ENCODE measurements around the gene GART.

The GART gene

GRCh38 chr21:33531007-33531406 lies 10.9 kb downstream of the GART start:
- H2AFZ ChIP-seq (ENCODE audit: low read length), result no peak overlapping the region
- H3K36me3 ChIP-seq (ENCODE audit: insufficient read depth, low read length), result peaks cover 73% of the 10 kb centered on the region
- H3K27me3 ChIP-seq (ENCODE audit: insufficient read depth, low read length, poor library complexity, severe bottlenecking), result no peaks in the 10 kb centered on the region
- no peaks in the 10 kb centered on the region for H3F3A ChIP-seq (ENCODE audit: low read depth)
- H3K9me2 ChIP-seq (replicated peaks; ENCODE audit: low read depth, low read length), result no peaks in the 10 kb centered on the region
- no peaks in the 10 kb centered on the region for H3K79me2 ChIP-seq (ENCODE audit: insufficient read depth, low read length)
- H3K4me3 ChIP-seq (ENCODE audit: low read length, poor library complexity, severe bottlenecking), result no peak overlapping the region
- H3K4me2 ChIP-seq (ENCODE audit: low read depth, low read length, poor library complexity, severe bottlenecking), result no peak overlapping the region
- TF ChIP-seq EZH2phosphoT487 (IDR thresholded peaks at IDR 0.05; ENCODE audit: borderline replicate concordance), result no peak
- TF ChIP-seq, protein P1, sequence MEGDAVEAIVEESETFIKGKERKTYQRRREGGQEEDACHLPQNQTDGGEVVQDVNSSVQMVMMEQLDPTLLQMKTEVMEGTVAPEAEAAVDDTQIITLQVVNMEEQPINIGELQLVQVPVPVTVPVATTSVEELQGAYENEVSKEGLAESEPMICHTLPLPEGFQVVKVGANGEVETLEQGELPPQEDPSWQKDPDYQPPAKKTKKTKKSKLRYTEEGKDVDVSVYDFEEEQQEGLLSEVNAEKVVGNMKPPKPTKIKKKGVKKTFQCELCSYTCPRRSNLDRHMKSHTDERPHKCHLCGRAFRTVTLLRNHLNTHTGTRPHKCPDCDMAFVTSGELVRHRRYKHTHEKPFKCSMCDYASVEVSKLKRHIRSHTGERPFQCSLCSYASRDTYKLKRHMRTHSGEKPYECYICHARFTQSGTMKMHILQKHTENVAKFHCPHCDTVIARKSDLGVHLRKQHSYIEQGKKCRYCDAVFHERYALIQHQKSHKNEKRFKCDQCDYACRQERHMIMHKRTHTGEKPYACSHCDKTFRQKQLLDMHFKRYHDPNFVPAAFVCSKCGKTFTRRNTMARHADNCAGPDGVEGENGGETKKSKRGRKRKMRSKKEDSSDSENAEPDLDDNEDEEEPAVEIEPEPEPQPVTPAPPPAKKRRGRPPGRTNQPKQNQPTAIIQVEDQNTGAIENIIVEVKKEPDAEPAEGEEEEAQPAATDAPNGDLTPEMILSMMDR (conservative IDR thresholded peaks at IDR 0.05; ENCODE audit: low read length), result no peak
- no peak overlapping the region for H3K9ac ChIP-seq (ENCODE audit: low read depth, low read length, poor library complexity, severe bottlenecking)
- no peaks in the 10 kb centered on the region for H3K9me3 ChIP-seq (ENCODE audit: insufficient read depth, low read depth, low read length)
- H3K4me1 ChIP-seq (ENCODE audit: insufficient read depth, low read length, poor library complexity, severe bottlenecking), result no peaks in the 10 kb centered on the region
- H4K20me1 ChIP-seq (ENCODE audit: insufficient read depth, low read length, poor library complexity, severe bottlenecking), result no peaks in the 10 kb centered on the region

- Histone ChIP-seq H3K4me3 (ENCODE audit: low read length, poor library complexity, severe bottlenecking) (no peak overlapping the region), H3K9me3 (ENCODE audit: insufficient read depth, low read depth, low read length) (no peaks in the 10 kb centered on the region), H3K27me3 (ENCODE audit: insufficient read depth, low read length, poor library complexity, severe bottlenecking) (no peaks in the 10 kb centered on the region), H3K79me2 (ENCODE audit: insufficient read depth, low read length) (no peaks in the 10 kb centered on the region), H3F3A (ENCODE audit: low read depth) (no peaks in the 10 kb centered on the region), H4K20me1 (ENCODE audit: insufficient read depth, low read length, poor library complexity, severe bottlenecking) (no peaks in the 10 kb centered on the region), H2AFZ (ENCODE audit: low read length) (no peak overlapping the region), H3K9me2 (replicated peaks; ENCODE audit: low read depth, low read length) (no peaks in the 10 kb centered on the region), H3K9ac (ENCODE audit: low read depth, low read length, poor library complexity, severe bottlenecking) (no peak overlapping the region), H3K4me2 (ENCODE audit: low read depth, low read length, poor library complexity, severe bottlenecking) (no peak overlapping the region), H3K36me3 (ENCODE audit: insufficient read depth, low read length) (peaks cover 12% of the 10 kb centered on the region; the same call in 1 of the 2 replicates), H3K4me1 (ENCODE audit: insufficient read depth, low read length, poor library complexity, severe bottlenecking) (no peaks in the 10 kb centered on the region)
- TF ChIP-seq, protein P1 (conservative IDR thresholded peaks at IDR 0.05; ENCODE audit: low read length), result no peak
- TF ChIP-seq EZH2phosphoT487 (IDR thresholded peaks at IDR 0.05; ENCODE audit: borderline replicate concordance), result no peak
Observed at GRCh38 chr21:33522953-33523349, 19.0 kb downstream of the GART start.

GRCh38 chr21:33522297-33522952 lies 19.5 kb downstream of the GART start:
- Histone ChIP-seq H3K9me3 (ENCODE audit: insufficient read depth, low read depth, low read length) (no peaks in the 10 kb centered on the region), H2AFZ (ENCODE audit: low read length) (no peak overlapping the region), H3K9me2 (replicated peaks; ENCODE audit: low read depth, low read length) (no peaks in the 10 kb centered on the region), H3K36me3 (ENCODE audit: insufficient read depth, low read length) (peaks cover 8% of the 10 kb centered on the region; the same call in 1 of the 2 replicates), H3K9ac (ENCODE audit: low read depth, low read length, poor library complexity, severe bottlenecking) (no peak overlapping the region), H3F3A (ENCODE audit: low read depth) (no peaks in the 10 kb centered on the region), H3K4me2 (ENCODE audit: low read depth, low read length, poor library complexity, severe bottlenecking) (no peak overlapping the region), H3K4me1 (ENCODE audit: insufficient read depth, low read length, poor library complexity, severe bottlenecking) (no peaks in the 10 kb centered on the region), H4K20me1 (ENCODE audit: insufficient read depth, low read length, poor library complexity, severe bottlenecking) (no peaks in the 10 kb centered on the region), H3K4me3 (ENCODE audit: low read length, poor library complexity, severe bottlenecking) (no peak overlapping the region), H3K79me2 (ENCODE audit: insufficient read depth, low read length) (no peaks in the 10 kb centered on the region), H3K27me3 (ENCODE audit: insufficient read depth, low read length, poor library complexity, severe bottlenecking) (no peaks in the 10 kb centered on the region)
- TF ChIP-seq, protein P1 (conservative IDR thresholded peaks at IDR 0.05; ENCODE audit: low read length), result no peak

Data from Loucy (cell line).